Gastroesophageal sphincter (tissue), 3 donors: Measurements from ENCODE around the gene CYTH2.
"Not testable (repeated sequence)": the region's sequence is repeated elsewhere in the genome, so short reads cannot be mapped to it uniquely, and the experiment has no call there.

Experiments used
- CTCF ChIP-seq, 4 experiments: fragments of 200-600 bp in 2 of 4; fragments of 450-650 bp in 2 of 4; sonication (generic) in 1 of 4; IDR thresholded peaks; one replicate each; pipeline ENCODE4 v1.5.1; 2017 to 2019; ENCODE audit warnings: antibody characterized with exemption in 4 of 4, mild to moderate bottlenecking in 2 of 4, moderate library complexity in 2 of 4
- EP300 ChIP-seq: sonication (generic); formaldehyde crosslinking; IDR thresholded peaks from one replicate; pipeline ENCODE4 v1.6.1; 2017; ENCODE audit warnings: antibody characterized with exemption, mild to moderate bottlenecking
- POLR2A ChIP-seq, 2 donors: fragments of 450-650 bp; IDR thresholded peaks; one replicate each; pipeline ENCODE4 v1.6.1; 2017; ENCODE audit warnings: antibody characterized with exemption in 2 of 2, mild to moderate bottlenecking in 2 of 2, moderate library complexity in 1 of 2
- POLR2AphosphoS5 ChIP-seq: sonication (generic); formaldehyde crosslinking; IDR thresholded peaks from one replicate; pipeline ENCODE4 v1.6.1; 2017; ENCODE audit warnings: antibody characterized with exemption

GRCh38 chr19:48488478-48488877, 19.3 kb downstream of the CYTH2 start:
- not testable (repeated sequence) for TF ChIP-seq CTCF (IDR thresholded peaks at IDR 0.05); POLR2A (IDR thresholded peaks at IDR 0.05); POLR2AphosphoS5; EP300
